ENCODE results near the gene GLIS1.
A peak's percentile ranks its signal among the peaks of the same experiment; 100 is the strongest.

The GLIS1 gene

DNA sequence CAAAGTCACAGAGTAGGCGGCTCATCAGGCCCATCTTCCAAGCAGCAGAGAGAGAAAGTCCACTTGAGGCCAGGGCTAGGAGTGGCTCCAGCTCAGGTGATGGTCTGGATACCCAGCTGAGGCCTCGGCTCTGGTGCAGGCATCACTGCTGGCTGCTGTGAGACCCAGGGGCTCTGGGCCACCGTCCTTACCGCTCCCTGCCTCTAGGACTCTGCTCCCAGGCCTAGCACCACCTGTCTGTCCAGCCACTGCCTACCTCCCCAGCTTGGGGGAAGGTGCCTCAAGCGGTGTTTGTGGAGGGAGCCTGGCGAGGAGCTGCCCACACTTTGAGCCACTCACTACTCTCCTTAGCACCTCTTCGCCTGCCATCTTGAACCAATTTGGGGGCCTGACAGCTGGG, 221.9 kb downstream of the GLIS1 start:
- no peak for DNase-seq

DNA sequence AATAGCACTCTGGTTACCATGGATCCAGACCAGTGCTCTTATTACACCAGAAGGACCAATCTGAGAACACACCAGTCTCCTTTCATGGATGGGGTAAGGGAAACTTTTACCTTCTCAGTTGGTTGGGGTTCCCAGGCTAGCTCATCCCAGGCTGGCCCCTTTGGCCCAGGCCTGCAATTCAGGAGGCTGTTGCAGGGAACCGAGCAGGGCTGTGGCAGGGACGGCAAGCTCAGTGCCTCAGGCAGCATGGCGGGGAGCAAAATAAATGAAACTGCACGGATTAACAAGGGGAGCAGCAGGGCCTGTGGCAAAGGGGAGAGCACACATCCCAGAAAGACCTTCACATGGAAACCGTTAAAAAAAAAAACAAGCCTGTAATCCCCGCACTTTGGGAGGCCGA, 222.8 kb downstream of the GLIS1 start:
- no peak for DNase-seq

DNA sequence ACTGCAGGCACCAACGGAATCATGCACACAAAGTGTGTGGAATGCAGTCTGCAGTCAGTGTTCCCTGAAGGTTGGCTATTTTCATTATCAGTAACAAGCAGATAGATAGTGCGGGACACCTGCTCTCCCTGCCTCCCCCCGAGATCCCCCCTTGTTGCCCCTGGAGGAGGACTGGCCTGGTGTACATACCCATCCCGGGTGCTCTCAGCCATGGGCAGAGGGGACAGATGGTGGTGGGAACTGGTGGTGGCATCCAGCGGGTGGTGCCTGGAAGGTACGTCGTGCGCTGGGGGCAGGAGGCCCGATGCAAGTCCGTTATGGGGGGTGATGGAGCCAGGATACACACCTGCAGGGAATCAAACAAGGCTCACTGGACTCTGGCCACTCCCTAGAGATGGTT, 224.5 kb downstream of the GLIS1 start:
- DNase-seq, result no peak

DNA sequence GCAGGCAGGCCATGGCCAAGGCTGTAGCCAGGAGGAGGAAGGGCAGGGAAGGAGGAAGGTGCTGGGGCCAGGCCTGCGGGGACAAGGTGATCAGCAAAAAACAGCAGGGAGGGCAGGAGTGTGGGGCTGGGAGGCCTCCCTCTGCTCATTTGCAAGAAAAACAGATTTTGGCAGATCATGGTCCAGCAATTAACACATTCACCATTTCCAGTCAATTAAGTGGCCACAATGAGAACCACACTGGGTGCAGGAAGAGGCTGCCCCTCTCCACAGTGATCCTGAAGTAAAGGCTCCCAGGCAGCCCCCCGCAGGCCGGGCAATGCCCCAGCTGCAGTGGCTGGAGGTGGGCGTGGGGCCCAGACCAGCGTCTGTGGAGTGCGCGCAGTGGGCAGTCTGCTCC, 225.1 kb downstream of the GLIS1 start:
- no peak for DNase-seq

DNA sequence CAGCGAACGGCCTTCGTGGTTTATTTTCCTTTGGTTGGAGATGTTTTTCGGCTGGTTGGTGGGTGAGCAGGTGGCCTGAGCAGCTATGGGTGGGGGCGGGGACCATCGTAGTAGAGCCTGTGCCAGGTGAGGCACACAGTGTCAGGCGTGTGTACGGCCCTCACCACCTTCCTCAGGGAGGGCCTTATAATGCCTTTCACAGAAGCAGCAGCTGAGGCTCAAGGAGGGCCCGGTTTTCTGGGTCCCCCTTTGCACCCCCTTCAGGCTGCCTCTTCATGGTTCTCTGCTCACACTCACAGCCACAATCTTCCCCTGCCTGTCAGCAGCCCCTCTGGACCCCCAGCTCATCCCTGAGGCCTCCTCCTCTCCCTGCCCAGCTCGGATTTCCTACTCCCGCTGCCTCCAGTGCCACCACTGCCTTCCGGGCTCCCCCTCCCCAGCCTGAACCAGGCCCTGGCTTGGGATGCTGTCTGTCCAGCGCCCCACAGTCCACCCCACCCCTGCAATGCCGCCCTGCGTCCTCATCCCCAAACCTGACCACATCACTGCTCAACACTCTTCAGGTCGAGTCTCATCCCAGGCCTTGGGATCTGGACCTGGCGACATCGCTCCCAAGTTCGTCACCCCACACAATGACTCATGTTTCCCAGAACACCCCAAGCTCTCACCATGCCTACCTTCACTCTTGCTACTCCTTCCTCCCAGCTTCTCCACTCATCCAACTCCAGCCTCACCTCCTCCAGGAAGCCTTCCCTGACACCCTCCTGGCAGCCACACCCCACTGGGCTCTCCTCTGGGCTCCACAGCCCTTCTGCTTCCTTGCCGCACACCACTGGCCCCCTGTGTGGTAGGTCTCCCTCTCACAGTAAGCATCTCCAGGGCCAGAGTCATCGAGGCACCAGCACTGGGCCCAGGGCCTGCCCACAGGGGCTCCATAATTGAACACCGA, 225.9 kb downstream of the GLIS1 start:
- no peak for DNase-seq

DNA sequence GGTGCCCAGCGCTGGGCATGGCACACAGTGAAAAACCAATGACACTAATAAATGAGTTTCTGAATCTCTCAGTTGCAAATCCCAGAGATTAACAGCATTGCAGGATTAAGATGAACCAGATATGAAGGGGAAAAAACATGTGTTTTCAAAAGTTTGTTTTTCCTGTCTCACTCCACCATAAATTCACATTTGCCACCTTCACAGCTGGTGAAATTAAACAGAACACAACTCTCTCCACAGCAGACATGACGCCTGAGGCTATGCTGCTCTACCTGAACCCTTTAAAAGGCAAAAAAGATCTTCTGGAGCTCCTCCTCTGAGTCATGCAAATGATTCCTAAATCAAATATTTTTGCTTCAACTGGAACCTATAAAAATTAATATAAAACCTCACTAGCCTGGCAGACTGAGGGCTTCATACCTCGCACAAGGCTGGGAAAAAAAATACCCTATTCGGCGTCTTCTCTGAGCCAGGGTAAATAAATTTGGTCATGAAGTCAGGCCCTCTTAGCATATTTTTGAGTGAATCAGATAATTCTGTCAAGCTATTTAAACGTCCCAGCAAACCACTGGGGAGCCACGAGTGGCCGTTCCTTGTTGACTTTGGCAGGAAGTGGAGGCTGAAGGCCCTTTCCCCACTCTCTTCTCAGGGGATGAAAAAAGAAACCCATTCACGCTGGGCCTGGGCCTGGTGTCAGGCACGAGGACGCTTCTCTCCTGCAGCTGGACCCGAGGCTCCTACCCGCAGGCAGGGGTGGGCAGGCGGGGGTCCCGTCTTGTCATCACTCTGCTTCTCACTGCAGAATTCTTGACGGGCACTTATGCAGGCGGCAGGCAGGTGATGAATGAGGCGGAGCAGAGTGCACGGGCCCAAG, 226.8 kb downstream of the GLIS1 start:
- DNase-seq, result no peak

DNA sequence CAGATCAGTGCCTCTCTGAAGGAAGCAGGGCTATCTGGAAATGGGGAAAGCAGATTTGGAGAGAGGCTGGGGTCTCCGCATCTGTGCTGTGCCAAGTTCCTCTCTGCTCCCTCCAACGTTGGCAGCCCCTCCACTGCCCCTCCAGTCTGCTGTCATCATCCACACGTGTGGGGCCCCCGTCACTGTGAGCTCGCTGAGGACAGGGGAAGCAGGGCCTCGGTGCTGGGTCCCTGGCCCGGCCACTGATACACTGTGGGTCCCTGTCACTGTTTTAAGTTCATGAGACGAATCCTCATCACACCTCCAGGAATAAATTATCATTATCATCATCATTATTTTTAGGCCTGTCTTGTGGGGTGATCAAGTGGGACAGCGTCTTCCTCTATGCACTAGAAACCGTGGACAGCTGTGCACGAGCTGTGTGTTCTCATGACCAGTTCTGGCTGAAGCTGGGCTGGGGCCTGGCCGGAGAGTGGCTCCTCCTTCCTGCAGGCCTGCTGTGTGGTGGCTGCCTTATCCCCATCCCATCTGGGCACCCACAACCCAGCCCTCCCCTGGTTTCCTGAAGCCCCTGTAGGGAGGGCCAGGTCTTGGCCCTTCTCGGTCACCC, 227.5 kb downstream of the GLIS1 start:
- no peak for DNase-seq

DNA sequence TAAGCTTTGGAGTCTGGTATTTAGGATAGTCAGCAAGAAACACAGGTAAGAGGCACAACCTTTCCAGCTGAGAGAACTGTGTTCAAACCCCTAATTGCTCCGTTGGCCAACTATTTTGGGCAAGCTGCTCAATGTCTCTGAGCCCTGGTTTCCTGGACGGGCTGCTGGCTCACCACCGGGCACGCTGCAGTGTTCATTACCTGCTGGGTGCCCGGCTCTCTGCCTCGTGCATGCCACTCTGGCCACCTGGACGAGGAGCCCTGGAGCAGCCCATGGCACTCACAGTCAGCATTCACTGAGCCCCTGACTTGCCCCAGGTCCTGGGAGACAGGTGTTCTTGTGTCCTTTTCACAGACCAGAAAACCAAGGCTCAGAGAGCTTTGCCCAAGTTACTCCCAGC, 228.7 kb downstream of the GLIS1 start:
- no peak for DNase-seq

DNA sequence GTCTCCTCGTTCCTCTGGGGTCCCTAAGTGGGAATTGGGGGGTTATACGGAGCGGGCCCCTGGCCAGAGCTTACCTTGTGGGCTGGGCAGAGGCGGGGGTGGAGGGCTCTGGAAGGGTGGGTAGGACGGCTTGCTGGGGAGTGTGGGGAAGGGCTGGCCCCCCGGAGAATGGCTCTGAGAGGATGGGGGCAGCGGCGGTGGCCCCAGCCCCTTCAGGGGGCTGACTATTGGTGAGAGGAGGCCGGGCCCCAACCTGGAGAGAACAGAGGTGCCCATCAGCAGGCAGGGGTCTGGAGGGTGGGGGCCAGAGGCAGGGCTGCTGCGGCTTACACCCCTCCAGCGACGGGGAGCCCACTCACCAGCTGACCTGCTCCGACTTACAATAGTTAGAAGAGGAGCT, 229.2 kb downstream of the GLIS1 start:
- no peak for DNase-seq

DNA sequence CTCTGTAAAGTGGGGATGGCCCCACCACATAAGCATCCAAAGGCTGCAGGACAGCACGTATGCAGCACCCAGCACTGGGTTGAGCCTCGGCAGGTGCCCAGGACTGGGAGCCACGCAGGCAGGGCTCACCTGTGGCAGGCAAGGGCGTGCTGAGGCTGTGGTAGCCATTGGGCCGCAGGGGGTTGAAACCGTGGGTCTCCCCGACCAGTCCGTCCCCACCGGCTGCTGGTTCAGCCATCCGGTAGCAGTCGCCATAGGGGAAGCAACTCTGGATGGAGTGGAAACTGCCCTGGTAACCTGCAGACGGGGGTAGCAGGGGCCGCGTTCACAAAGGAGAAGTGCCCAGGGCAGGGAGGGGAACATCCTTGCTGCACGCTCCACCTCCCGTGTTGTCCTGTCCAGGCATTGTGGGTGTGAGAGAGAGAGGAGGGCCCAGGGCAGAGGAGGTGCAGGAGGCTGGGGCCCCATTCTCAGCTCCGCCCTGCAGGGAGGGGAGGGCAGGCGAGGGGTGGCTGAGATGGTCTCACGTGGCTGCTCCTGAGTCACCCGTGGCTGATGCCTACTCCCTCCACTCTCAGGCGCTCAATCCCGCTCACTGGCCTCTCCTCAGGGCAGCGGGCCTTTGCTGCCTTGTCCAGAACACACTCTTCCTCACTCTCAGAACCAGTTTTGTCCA, 229.8 kb downstream of the GLIS1 start:
- no peak for DNase-seq

DNA sequence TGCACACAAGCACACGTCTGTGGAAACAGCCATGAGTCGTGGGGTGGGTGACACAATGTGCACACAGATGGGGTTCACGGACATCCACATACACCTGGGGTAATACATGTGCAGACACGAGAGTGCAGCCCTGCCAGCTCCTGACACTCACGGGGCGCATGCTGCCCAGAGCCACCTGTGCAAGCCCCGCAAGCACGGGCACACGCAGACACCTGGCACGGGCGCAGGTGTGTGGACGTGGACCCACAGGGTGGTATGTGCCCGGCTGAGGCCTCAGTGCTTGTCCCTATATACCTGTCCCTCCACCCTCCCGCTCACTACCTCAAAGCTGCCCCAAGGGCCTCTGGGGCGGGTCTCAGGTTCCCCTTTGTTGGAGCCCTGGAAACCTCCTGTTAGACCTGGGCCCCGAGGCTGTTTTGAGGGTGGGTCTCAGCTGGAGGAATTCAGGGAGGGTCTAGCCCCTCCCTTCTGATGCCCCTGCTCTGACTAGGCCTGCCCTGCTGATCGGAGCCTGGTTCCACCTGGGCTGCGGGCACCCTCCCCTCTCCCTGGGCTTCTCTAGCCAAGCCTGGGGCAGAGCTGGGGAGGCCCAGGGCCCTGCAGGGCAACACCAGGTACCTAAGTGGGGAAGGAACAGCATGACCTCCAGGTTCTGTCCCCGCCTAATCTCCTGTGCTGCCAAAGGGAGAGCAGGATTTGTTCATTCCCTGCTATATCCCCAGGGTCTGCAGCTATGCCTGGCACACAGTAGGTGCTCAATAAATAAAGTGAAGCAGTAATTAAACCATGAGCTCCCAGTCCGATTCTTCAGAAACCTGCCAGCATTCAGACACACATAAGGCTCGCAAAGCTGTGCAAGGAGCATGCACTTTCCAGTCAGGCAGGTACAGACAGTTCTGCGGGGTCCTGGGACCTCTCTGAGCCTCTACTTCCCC, 230.6 kb downstream of the GLIS1 start:
- DNase-seq, result no peak

DNA sequence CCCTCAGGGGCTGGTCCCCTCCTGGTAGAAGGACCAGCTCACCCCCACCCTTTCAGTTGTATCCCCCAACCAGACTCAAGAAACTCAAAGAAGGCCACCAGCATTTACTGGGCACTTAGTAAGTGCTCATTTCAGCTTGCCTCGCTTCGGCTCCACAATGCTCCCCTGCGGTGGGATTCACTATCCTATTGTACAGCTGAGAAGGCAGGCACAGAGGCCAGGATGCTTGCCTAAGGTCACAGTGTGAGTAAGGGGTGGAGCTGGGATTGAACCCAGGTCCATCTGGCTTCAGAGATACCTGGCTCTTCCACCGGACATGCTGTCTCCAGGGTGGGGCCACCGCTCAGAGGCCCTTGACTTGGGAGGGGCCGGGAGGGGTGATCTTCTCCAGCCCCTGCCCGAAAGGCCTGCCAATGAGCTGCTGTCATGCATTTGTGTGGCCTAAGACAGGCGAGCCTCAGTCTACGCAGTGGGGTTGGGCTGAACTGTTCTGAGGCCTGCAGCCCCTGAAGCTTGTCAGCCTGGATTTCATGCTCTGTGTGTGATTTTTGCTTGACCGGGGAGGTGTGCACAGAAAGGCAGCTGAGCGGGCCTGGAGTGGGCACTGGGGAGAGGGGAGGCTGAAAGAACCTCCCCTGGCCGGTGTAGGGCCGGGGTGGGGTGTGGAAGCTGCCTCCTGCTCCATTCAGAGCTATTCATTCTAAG, 231.7 kb downstream of the GLIS1 start:
- DNase-seq, result no peak

DNA sequence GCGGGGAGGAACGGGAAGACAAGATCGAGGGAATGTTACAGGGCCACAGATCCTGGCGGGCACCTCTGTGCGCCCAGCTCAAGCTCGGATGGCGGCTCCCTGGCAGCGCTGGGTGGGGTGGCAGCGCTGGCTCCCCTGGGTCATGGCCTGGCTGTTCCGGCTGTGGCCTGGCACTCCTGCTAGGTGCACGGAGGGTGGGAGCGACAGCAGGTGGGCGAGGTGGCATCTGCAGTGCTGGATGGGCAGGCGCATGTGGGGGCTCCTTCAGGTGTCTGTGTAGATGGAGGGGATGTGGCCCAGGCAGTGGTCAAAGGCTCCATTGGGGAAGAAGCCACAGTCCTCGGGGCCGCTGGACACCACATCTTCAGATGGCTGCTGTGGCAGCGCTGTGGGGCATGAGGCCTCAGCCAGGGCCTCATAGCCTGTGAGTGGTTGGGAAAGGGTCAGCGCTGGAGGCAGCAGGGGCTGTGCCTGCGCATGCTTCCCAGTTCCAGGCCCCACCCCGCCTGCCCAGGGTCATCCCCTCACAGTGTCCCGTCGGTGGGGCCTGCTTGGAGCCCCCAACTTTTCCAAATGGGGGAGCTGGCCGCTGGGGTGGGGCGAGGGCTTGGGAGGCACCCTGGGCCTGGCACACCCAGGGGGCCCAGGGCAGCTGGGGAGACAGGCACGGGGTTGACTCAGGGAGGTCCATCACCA, 232.5 kb downstream of the GLIS1 start:
- DNase-seq, result no peak

DNA sequence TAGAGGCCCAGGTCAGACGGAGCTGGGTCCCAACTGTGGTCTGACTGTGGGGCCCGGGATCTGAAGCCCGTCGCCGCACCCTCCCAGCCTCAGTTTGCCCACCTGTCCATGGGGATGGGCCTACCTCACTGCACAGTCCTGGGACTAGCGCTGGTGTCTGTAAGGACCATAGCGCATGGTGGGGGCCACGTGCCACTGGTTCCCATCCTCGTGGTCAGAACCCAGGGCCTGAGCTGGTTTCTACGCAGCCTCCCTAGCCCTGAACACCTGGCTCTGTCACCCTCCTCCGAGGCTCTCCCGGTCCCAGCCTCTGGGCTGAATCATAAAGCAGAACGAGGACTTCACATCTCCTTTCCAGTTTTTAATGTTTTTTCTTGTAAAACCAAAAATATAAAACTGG, 233.1 kb downstream of the GLIS1 start:
- DNase-seq, result no peak

DNA sequence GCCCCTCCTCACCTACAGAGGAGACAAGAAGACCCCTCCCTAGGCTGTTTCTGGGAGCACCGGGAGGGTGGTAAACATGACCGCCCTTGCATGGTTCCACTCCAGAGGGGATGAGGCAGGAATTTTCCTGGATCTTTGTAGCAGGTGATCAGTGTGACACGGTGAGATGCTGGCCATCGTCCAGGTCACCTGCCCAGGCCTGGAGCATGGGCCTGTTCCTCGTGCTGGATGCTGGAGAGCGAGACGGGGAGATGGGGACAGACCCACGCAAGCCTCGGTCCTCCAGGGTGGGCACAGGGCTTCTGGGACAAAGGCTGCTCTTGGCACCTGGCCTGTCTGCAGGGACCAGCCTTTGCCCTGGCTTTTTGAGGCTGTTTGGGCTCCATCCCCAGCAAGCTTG, 233.6 kb downstream of the GLIS1 start:
- DNase-seq, result no peak

DNA sequence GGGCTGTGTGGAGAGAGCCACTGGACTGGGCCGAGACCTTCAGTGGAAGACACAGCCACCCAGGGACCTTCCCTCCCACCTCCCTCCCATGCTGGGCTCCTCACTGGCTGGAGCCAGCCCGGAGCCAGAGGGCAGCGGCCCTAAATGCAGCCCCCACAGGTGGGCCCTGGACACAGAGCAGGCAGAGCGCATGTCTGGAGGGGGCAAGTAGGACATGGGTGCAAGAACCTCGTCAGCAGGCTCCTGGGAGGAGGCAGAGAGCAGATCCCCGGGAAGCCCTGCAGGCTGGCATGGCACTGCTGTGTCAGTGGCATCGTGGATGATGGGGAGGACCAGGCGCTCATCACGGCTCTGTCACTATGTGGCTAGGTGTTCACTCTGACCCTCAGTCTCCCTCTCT, 234.1 kb downstream of the GLIS1 start:
- no peak for DNase-seq

DNA sequence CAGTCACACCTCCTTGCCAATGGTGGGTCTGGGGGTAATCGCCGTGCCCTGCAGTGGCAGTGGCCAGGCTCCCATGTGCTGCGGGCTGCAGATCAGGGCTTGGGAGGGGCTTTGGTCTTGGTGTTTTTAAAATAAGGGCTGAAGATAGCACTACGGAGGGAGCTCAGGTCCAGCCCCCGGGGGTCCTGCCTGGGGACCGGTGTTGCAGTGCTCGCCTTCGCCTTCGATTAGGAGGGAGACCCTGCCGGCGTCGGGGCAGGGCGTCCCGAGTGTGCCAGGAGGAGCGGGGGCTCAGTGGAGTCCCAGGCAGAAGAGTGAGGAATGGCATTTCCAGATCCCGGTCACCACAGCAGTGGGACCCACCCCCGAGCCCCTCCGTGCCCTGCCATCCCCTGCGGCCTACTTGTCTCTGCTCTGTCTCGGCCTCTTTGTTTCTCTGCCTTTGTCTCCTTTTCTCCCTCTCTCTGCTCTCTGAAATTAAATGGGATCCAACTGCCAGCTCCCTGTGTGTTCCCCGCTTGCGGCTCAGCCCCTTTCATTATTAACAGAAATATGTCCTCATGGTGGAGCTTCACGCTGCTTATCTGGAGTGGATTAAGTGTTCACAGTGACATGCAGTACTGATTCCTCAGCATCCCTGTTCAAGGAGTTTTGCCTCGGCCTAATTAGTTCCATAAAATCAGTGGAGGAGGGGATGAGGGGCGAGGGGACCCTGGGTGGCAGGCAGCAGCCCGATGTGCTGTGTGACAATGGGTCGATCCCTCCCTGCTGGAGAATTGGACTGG, 235.3 kb downstream of the GLIS1 start:
- peak; percentile 82 for DNase-seq

DNA sequence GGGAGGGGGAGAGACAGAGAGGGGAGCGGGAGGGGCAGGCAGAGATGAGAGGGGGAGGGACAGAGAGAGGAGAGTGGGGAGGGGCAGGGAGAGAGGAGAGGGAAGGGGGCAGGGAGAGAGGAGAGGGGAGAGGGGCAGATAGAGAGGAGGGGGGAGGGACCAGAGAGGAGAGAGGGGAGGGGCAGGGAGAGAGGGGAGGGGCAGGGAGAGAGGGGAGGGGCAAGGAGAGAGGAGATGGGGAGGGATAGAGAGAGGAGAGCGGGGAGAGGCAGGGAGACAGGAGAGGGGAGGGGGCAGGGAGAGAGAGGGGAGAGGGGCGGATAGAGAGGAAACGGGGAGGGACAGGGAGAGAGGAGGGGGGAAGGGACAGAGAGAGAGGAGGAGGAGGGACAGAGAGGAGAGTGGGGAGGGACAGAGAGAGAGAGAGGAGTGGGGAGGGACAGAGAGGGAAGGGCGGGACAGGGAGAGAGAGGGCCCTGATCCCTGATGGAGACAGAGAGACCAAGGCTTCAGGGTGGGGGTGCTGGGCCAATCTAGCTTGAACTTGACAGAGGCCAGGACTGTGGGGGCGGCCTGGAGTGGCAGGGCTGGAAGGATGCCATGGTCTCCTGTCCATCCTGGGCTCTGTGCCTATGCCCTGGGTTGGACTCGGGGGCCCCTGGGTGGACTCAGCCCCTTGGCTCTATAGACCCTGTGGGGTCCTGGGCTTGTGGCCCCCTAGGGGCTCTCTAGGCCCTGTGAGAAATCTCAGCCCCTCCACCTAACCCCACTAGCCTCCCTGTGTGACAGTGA, 236.1 kb downstream of the GLIS1 start:
- no peak for DNase-seq
